Panc1 (cell line): ENCODE results near the gene FDXR. TPM values are rescaled to one million over a fixed set of nuclear protein-coding genes. Genes with fewer than 3 reads are reported as not detected.

Source experiments
- ATAC-seq: fragments of 200-7000 bp; cut with Tn5 transposase; 2 replicates; pipeline ENCODE4 v1.9.1; 2020; ENCODE audit warnings: mild to moderate bottlenecking, moderate library complexity
- BruUV-seq: library from RNA; stranded (reverse); fragments of 400-500 nt; replicated peaks from 2 replicates; lab custom pipeline; 2021; lab: Mats Ljungman, UMichigan
- CTCF ChIA-PET: fragments of 300-600 bp; sonication (Branson Sonifier 250); formaldehyde crosslinking; loops from one replicate; lab custom pipeline; 2022; ENCODE audit warnings: antibody characterized with exemption; lab: Charles Lee
- POLR2A ChIA-PET: fragments of 300-600 bp; sonication (Branson Sonifier 250); formaldehyde crosslinking; loops from one replicate; lab custom pipeline; 2022; ENCODE audit warnings: antibody characterized with exemption; lab: Charles Lee
- DNase-seq: peaks from one replicate; pipeline ENCODE4 v3.0.0-alpha.2; 2010; ENCODE audit warnings: low read depth, low spot score
- H3K27ac ChIP-seq: 2 replicates; pipeline ENCODE4 v1.5.1; 2011; ENCODE audit warnings: mild to moderate bottlenecking, low read length, inconsistent platforms
- H3K27me3 ChIP-seq: fragments of 200-500 bp; sonication (Bioruptor generic); 2 replicates; pipeline ENCODE4 v1.6.0; 2014; ENCODE audit warnings: low read length, inconsistent platforms; ENCODE audit not compliant: control insufficient read depth, insufficient read depth
- H3K36me3 ChIP-seq: fragments of 200-500 bp; sonication (Bioruptor generic); 2 replicates; pipeline ENCODE4 v1.5.1; 2014; ENCODE audit warnings: inconsistent platforms, mild to moderate bottlenecking, low read length, moderate library complexity; ENCODE audit not compliant: control insufficient read depth, insufficient read depth
- H3K4me1 ChIP-seq: 2 replicates; pipeline ENCODE4 v1.5.1; 2011; ENCODE audit warnings: inconsistent platforms, mild to moderate bottlenecking, low read length, moderate library complexity; ENCODE audit not compliant: control insufficient read depth, insufficient read depth
- H3K4me3 ChIP-seq, 2 experiments: 2 replicates each; pipeline ENCODE4 v1.5.1; 2011 to 2012; ENCODE audit warnings: low read depth in 2 of 2, low read length in 2 of 2, mild to moderate bottlenecking in 2 of 2, inconsistent platforms in 1 of 2, moderate library complexity in 1 of 2
- H3K9me3 ChIP-seq: fragments of 200-500 bp; sonication (Bioruptor generic); 2 replicates; pipeline ENCODE4 v1.5.1; 2014; ENCODE audit warnings: low read depth, mild to moderate bottlenecking, inconsistent platforms, low read length, moderate library complexity; ENCODE audit not compliant: control insufficient read depth, insufficient read depth
- POLR2AphosphoS5 ChIP-seq: IDR thresholded peaks from 2 replicates; pipeline ENCODE4 v1.6.1; 2012; ENCODE audit warnings: mild to moderate bottlenecking, low read depth, low read length, moderate library complexity
- SIN3A ChIP-seq: IDR thresholded peaks from 2 replicates; pipeline ENCODE4 v1.6.1; 2012; ENCODE audit warnings: low read depth, mild to moderate bottlenecking, low read length, moderate library complexity, borderline replicate concordance; ENCODE audit not compliant: insufficient read depth
- TCF7L2 ChIP-seq: IDR thresholded peaks from 2 replicates; pipeline ENCODE4 v1.6.1; 2011; ENCODE audit warnings: mild to moderate bottlenecking, low read depth, low read length, inconsistent platforms
- in situ Hi-C: cut with HindIII; loops from 2 replicates; pipeline ENCODE4 v1.10.0; 2016; ENCODE audit warnings: low sequenced_read_pairs, low pct_unique_long_range_greater_than_20kb
- intact Hi-C: fragments of 100-400 bp; cut with micrococcal nuclease; formaldehyde crosslinking; loops from one replicate; pipeline ENCODE4 v1.10.0; 2022; ENCODE audit not compliant: unreplicated experiment
- total RNA-seq: library from RNA; stranded (reverse); gene quantifications from one replicate; pipeline ENCODE4 v1.2.1, GENCODE V29; 2021; ENCODE audit not compliant: unreplicated experiment
- TF ChIP-seq, protein P1 (sequence below): fragments of 450-650 bp; IDR thresholded peaks from 2 replicates; pipeline ENCODE4 v1.5.1; 2017; ENCODE audit warnings: mild to moderate bottlenecking
- TF ChIP-seq, protein P2 (sequence below), 2 experiments: IDR thresholded peaks; 2 replicates each; pipeline ENCODE4 v1.6.1; 2011 to 2012; ENCODE audit warnings: low read depth in 2 of 2, control low read depth in 1 of 2, low read length in 1 of 2, mild to moderate bottlenecking in 1 of 2, moderate library complexity in 1 of 2; ENCODE audit not compliant: insufficient read depth in 1 of 2

The FDXR gene
- total RNA-seq, 1 experiment from 2014 or later, result 21.8 TPM

DNA sequence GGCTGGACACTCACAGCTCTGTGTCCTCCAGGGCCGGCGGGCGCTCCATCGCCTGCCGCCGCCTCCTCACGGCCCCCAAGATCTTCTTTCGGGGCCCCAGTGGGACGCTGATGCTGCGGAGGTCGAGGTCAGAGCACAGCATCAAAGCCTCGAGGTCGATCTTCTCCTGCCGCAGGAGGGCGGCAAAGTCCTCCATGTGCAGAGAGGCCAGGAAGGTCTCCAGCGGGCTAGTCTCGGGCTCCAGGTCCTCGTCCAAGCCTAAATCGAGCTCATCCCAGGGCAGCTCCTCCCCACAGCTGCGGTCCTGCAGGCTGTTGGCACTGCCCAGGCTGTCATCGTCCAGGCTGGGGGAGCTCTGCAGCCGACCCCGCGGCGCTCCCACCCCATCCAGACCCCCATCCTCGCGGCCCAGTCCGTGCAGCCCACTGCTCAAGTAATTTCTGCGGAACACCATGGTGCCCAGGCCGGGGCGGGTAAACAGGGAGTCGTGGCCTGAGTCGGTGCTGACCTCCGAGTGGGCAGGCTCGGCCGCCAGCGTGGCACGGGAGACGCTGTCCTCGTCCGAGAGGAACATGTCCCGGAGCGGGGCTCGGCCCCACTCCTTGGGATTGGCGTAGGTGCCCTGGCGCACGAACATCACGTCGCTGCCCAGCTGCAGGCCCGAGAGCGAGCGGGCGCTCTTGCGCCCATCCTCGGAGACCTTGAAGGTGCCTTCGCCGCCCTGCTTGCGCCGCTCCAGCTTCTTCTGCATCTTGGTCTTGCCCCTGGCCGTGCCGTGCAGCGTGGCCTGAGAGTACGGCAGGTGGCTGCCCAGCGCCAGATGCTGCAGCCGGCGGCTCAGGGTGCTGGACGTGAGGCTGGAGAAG, 46.9 kb upstream of the FDXR start:
- H3K36me3 ChIP-seq, result peaks cover 5% of the 10 kb centered on the region; the same call in 1 of the 2 replicates

DNA sequence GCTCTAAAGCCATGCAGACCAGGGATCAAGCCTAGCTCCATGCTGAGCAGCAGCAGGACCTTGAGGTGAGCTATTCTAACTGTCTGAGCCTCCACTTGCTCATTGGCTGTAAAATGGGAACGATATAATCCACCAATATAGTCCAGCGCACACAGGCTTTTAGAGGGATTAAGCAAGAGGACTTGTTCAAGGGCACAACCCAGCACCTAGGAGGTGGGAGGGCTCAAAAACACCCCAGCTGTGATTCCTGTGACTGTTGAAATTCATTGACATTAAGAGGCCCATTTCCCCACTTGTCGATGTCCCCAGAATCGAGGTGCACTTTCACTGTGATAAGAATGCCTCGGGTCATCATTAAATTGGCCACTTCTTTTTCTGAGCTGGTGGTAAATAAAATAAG, 46.1 kb upstream of the FDXR start:
- TF ChIP-seq POLR2AphosphoS5 (no peak), SIN3A (no peak), TCF7L2 (no peak)
- TF ChIP-seq, protein P1, sequence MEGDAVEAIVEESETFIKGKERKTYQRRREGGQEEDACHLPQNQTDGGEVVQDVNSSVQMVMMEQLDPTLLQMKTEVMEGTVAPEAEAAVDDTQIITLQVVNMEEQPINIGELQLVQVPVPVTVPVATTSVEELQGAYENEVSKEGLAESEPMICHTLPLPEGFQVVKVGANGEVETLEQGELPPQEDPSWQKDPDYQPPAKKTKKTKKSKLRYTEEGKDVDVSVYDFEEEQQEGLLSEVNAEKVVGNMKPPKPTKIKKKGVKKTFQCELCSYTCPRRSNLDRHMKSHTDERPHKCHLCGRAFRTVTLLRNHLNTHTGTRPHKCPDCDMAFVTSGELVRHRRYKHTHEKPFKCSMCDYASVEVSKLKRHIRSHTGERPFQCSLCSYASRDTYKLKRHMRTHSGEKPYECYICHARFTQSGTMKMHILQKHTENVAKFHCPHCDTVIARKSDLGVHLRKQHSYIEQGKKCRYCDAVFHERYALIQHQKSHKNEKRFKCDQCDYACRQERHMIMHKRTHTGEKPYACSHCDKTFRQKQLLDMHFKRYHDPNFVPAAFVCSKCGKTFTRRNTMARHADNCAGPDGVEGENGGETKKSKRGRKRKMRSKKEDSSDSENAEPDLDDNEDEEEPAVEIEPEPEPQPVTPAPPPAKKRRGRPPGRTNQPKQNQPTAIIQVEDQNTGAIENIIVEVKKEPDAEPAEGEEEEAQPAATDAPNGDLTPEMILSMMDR, result no peak
- TF ChIP-seq, protein P2, sequence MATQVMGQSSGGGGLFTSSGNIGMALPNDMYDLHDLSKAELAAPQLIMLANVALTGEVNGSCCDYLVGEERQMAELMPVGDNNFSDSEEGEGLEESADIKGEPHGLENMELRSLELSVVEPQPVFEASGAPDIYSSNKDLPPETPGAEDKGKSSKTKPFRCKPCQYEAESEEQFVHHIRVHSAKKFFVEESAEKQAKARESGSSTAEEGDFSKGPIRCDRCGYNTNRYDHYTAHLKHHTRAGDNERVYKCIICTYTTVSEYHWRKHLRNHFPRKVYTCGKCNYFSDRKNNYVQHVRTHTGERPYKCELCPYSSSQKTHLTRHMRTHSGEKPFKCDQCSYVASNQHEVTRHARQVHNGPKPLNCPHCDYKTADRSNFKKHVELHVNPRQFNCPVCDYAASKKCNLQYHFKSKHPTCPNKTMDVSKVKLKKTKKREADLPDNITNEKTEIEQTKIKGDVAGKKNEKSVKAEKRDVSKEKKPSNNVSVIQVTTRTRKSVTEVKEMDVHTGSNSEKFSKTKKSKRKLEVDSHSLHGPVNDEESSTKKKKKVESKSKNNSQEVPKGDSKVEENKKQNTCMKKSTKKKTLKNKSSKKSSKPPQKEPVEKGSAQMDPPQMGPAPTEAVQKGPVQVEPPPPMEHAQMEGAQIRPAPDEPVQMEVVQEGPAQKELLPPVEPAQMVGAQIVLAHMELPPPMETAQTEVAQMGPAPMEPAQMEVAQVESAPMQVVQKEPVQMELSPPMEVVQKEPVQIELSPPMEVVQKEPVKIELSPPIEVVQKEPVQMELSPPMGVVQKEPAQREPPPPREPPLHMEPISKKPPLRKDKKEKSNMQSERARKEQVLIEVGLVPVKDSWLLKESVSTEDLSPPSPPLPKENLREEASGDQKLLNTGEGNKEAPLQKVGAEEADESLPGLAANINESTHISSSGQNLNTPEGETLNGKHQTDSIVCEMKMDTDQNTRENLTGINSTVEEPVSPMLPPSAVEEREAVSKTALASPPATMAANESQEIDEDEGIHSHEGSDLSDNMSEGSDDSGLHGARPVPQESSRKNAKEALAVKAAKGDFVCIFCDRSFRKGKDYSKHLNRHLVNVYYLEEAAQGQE (IDR thresholded peaks at IDR 0.05; ENCODE audit: insufficient read depth in 1 of 2, low read depth in 2 of 2, low read length in 1 of 2), result no peak
- no peak for ATAC-seq
- no peak overlapping the region for H3K27ac ChIP-seq
- BruUV-seq, result no TSS peak
- peaks cover 4% of the 10 kb centered on the region; the same call in 1 of the 2 replicates for H3K4me1 ChIP-seq
- no peak overlapping the region for H3K4me3 ChIP-seq
- peaks cover 7% of the 10 kb centered on the region; the same call in 1 of the 2 replicates for H3K27me3 ChIP-seq
- DNase-seq, result no peak
- ChIA-PET CTCF (interaction anchor here (0.7 to 3.4 kb wide), 4 partner anchors 12 to 42 kb away, joined by 5 to 41 read pairs (median 18); no protein-coding TSS in a partner anchor), POLR2A (no interaction called here)
- intact Hi-C loops (no loop called here), in situ Hi-C loops (no loop called here)
- H3K36me3 ChIP-seq, result peaks cover 5% of the 10 kb centered on the region; the same call in 1 of the 2 replicates
- H3K9me3 ChIP-seq, result no peaks in the 10 kb centered on the region

More for the DNA sequence above, 46.9 kb upstream of the FDXR start:
- ChIA-PET POLR2A (no interaction called here), CTCF (interaction anchor here (0.6 to 3.4 kb wide), 5 partner anchors 9 to 135 kb away, joined by 3 to 41 read pairs (median 5); no protein-coding TSS in a partner anchor)
- Histone ChIP-seq H3K9me3 (no peaks in the 10 kb centered on the region), H3K4me1 (peaks cover 4% of the 10 kb centered on the region; the same call in 1 of the 2 replicates), H3K4me3 (no peak overlapping the region), H3K27me3 (peaks cover 11% of the 10 kb centered on the region; the same call in 1 of the 2 replicates), H3K27ac (no peak overlapping the region)
- intact Hi-C loops, result no loop called here
- TF ChIP-seq, protein P2 (IDR thresholded peaks at IDR 0.05; ENCODE audit: insufficient read depth in 1 of 2, low read depth in 2 of 2, low read length in 1 of 2), result no peak
- TF ChIP-seq, protein P1, result peak; percentile 80
- TF ChIP-seq TCF7L2, result peak; percentile 22; the same call in 1 of the 2 replicates
- no TSS peak for BruUV-seq
- DNase-seq (no peak), ATAC-seq (peak; percentile 68)
- in situ Hi-C loops, result no loop called here
